ENCODE data around the gene RIN3.
A peak's percentile ranks its signal among the peaks of the same experiment; 100 is the strongest.

GRCh38 chr14:92677087-92677668, 163.6 kb downstream of the RIN3 start:
- TF ChIP-seq SP1 (IDR thresholded peaks at IDR 0.05; ENCODE audit: low read depth, low read length) (peak; percentile 84), MYB (IDR thresholded peaks at IDR 0.05; ENCODE audit: borderline replicate concordance, low read depth, low read length) (no peak), SMC3 (IDR thresholded peaks at IDR 0.05; ENCODE audit: borderline replicate concordance, low read length) (peak; percentile 14; the same call in 1 of the 2 replicates), POLR2AphosphoS5 (IDR thresholded peaks at IDR 0.05; ENCODE audit: low read length) (no peak; the same call in 1 of the 2 replicates)
